HepG2 (cell line): ENCODE data around the gene OST4. TPM values are rescaled to one million over a fixed set of nuclear protein-coding genes. Genes with fewer than 3 reads are reported as not detected.
A peak's percentile ranks its signal among the peaks of the same experiment; 100 is the strongest.

Source experiments
- HDAC1 ChIP-seq: sonication (generic); formaldehyde crosslinking; IDR thresholded peaks from 2 replicates; pipeline ENCODE4 v1.5.1; 2020; ENCODE audit warnings: mild to moderate bottlenecking, missing genetic modification reagents
- PCBP1 ChIP-seq: fragments of 200-400 bp; formaldehyde crosslinking; IDR thresholded peaks from 2 replicates; pipeline ENCODE4 v1.6.1; 2017; ENCODE audit warnings: mild to moderate bottlenecking, low read depth, low read length, borderline replicate concordance
- ZBTB7B ChIP-seq: sonication (generic); formaldehyde crosslinking; IDR thresholded peaks from 2 replicates; pipeline ENCODE4 v1.4.0; 2020; ENCODE audit warnings: missing genetic modification reagents
- ZFYVE20 ChIP-seq: sonication (generic); formaldehyde crosslinking; IDR thresholded peaks from 2 replicates; pipeline ENCODE4 v1.8.0; 2023; ENCODE audit warnings: low read depth, mild to moderate bottlenecking, moderate library complexity, missing genetic modification reagents, borderline replicate concordance
- ZNF30 ChIP-seq: sonication (generic); formaldehyde crosslinking; IDR thresholded peaks from 2 replicates; pipeline ENCODE4 v1.5.0; 2020; ENCODE audit warnings: mild to moderate bottlenecking, missing genetic modification reagents
- ZNF607 ChIP-seq: sonication (generic); formaldehyde crosslinking; IDR thresholded peaks from 2 replicates; pipeline ENCODE4 v1.5.1; 2020; ENCODE audit warnings: missing genetic modification reagents, mild to moderate bottlenecking, borderline replicate concordance
- ZNF7 ChIP-seq: IDR thresholded peaks from 2 replicates; pipeline ENCODE4 v1.6.1; 2016; ENCODE audit warnings: missing biosample characterization, missing genetic modification reagents
- ZNF75D ChIP-seq: sonication (generic); formaldehyde crosslinking; IDR thresholded peaks from 2 replicates; pipeline ENCODE4 v1.8.1; 2023; ENCODE audit warnings: missing genetic modification reagents, mild to moderate bottlenecking, borderline replicate concordance
- ZNF83 ChIP-seq: sonication (generic); formaldehyde crosslinking; IDR thresholded peaks from 2 replicates; pipeline ENCODE4 v1.4.0; 2020; ENCODE audit warnings: missing genetic modification reagents, mild to moderate bottlenecking, borderline replicate concordance
- polyA plus RNA-seq, 8 experiments: library from polyadenylated mRNA; depleted of rRNA in 3 of 8; stranded (reverse) in 7 of 8; unstranded in 1 of 8; fragments of >200 nt; fragmentation: Illumina TruSeq in 4 of 8; extraction: Trizol in 4 of 8; gene quantifications; 2 replicates each; pipeline versions ENCODE4 v1.2.1 to v1.2.3, GENCODE V29; 2011 to 2016; ENCODE audit warnings: low read depth in 4 of 8, missing spikeins in 1 of 8, mixed read lengths in 1 of 8; ENCODE audit not compliant: insufficient read depth in 1 of 8
- total RNA-seq, 5 experiments: library from RNA; depleted of rRNA; stranded (reverse); fragments of >200 nt; fragmentation: Illumina TruSeq; extraction: Trizol; gene quantifications; 2 replicates each; pipeline ENCODE4 v1.2.3, GENCODE V29; 2016; ENCODE audit warnings: low read depth in 1 of 5
- TF ChIP-seq, protein P1 (sequence below): sonication (generic); formaldehyde crosslinking; IDR thresholded peaks from 2 replicates; pipeline ENCODE4 v1.4.0; 2020; ENCODE audit warnings: missing genetic modification reagents, mild to moderate bottlenecking, borderline replicate concordance
- TF ChIP-seq, protein P2 (sequence below): sonication (generic); formaldehyde crosslinking; IDR thresholded peaks from 2 replicates; pipeline ENCODE4 v1.4.0; 2020; ENCODE audit warnings: missing genetic modification reagents
- TF ChIP-seq, protein P3 (sequence below): sonication (generic); formaldehyde crosslinking; IDR thresholded peaks from 2 replicates; pipeline ENCODE4 v1.4.0; 2020; ENCODE audit warnings: mild to moderate bottlenecking, missing genetic modification reagents

The OST4 gene
- total and polyA plus RNA-seq, 2 of the 13 experiments (the other 11 are each of a cell fraction or from before 2014, with no cell fraction given), result 498 to 584 TPM

DNA sequence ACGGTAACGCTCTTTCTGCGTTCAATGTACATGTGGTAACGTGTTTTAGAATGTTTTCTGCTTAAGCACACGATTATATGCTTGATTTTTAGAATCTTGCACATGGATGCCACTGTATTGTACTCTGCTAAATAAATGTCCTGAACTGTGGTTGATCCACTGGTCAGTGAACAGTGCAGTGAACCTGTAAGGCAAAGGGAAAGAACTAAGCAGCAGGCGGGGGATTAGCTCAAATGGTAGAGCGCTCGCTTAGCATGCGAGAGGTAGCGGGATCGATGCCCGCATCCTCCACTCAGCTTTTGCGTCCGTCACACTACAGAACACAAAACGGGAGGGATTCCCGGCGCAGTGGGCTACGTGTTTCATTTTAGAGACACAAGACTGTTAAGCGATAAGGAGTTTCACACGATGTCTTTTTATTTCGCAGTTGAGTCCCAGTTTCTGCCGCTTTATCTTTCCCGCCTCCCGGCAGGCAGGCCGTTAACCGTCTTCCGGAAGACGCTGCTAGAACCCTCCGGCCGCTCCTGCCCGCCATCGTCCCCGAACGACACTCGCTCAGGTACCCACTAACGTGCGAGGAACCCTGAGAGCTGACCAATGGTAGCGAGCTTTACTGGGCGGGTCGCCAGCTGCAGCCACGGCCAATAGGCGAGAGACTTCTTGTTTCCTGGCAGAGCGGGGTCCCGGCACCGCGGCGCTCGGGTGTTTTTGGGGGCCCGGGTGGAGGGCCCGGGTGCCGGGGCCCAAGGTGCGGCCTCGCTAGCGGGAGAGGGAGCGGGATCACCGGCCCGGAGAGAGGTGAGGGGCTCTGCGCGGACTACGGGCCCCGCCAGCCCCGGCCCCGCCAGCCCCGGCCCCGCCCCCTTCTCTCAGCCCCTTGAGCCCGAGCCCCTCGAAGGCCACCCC is 20.2 kb downstream of the OST4 start, which contains the start of gene AGBL5 (continued):
- TF ChIP-seq, protein P1, sequence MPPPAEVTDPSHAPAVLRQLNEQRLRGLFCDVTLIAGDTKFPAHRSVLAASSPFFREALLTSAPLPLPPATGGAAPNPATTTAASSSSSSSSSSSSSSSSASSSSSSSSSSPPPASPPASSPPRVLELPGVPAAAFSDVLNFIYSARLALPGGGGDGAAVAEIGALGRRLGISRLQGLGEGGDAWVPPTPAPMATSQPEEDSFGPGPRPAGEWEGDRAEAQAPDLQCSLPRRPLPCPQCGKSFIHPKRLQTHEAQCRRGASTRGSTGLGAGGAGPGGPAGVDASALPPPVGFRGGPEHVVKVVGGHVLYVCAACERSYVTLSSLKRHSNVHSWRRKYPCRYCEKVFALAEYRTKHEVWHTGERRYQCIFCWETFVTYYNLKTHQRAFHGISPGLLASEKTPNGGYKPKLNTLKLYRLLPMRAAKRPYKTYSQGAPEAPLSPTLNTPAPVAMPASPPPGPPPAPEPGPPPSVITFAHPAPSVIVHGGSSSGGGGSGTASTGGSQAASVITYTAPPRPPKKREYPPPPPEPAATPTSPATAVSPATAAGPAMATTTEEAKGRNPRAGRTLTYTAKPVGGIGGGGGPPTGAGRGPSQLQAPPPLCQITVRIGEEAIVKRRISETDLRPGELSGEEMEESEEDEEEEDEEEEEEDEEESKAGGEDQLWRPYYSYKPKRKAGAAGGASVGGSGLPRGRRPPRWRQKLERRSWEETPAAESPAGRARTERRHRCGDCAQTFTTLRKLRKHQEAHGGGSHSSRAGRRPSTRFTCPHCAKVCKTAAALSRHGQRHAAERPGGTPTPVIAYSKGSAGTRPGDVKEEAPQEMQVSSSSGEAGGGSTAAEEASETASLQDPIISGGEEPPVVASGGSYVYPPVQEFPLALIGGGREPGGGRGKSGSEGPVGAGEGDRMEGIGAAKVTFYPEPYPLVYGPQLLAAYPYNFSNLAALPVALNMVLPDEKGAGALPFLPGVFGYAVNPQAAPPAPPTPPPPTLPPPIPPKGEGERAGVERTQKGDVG (CRISPR knock-in tag), result no peak; the same call in 1 of the 2 replicates
- no peak for TF ChIP-seq ZFYVE20 (CRISPR knock-in tag)
- peak; percentile 80 for TF ChIP-seq HDAC1 (CRISPR knock-in tag)
- TF ChIP-seq ZNF83, result no peak; the same call in 1 of the 2 replicates
- TF ChIP-seq, protein P2, sequence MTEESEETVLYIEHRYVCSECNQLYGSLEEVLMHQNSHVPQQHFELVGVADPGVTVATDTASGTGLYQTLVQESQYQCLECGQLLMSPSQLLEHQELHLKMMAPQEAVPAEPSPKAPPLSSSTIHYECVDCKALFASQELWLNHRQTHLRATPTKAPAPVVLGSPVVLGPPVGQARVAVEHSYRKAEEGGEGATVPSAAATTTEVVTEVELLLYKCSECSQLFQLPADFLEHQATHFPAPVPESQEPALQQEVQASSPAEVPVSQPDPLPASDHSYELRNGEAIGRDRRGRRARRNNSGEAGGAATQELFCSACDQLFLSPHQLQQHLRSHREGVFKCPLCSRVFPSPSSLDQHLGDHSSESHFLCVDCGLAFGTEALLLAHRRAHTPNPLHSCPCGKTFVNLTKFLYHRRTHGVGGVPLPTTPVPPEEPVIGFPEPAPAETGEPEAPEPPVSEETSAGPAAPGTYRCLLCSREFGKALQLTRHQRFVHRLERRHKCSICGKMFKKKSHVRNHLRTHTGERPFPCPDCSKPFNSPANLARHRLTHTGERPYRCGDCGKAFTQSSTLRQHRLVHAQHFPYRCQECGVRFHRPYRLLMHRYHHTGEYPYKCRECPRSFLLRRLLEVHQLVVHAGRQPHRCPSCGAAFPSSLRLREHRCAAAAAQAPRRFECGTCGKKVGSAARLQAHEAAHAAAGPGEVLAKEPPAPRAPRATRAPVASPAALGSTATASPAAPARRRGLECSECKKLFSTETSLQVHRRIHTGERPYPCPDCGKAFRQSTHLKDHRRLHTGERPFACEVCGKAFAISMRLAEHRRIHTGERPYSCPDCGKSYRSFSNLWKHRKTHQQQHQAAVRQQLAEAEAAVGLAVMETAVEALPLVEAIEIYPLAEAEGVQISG (CRISPR knock-in tag), result peak; percentile 94
- peak; percentile 87; the same call in 1 of the 2 replicates for TF ChIP-seq ZNF75D (CRISPR knock-in tag)
- TF ChIP-seq ZNF607 (CRISPR knock-in tag), result peak; percentile 87; the same call in 1 of the 2 replicates
- peak; percentile 76 for TF ChIP-seq PCBP1
- TF ChIP-seq, protein P3, sequence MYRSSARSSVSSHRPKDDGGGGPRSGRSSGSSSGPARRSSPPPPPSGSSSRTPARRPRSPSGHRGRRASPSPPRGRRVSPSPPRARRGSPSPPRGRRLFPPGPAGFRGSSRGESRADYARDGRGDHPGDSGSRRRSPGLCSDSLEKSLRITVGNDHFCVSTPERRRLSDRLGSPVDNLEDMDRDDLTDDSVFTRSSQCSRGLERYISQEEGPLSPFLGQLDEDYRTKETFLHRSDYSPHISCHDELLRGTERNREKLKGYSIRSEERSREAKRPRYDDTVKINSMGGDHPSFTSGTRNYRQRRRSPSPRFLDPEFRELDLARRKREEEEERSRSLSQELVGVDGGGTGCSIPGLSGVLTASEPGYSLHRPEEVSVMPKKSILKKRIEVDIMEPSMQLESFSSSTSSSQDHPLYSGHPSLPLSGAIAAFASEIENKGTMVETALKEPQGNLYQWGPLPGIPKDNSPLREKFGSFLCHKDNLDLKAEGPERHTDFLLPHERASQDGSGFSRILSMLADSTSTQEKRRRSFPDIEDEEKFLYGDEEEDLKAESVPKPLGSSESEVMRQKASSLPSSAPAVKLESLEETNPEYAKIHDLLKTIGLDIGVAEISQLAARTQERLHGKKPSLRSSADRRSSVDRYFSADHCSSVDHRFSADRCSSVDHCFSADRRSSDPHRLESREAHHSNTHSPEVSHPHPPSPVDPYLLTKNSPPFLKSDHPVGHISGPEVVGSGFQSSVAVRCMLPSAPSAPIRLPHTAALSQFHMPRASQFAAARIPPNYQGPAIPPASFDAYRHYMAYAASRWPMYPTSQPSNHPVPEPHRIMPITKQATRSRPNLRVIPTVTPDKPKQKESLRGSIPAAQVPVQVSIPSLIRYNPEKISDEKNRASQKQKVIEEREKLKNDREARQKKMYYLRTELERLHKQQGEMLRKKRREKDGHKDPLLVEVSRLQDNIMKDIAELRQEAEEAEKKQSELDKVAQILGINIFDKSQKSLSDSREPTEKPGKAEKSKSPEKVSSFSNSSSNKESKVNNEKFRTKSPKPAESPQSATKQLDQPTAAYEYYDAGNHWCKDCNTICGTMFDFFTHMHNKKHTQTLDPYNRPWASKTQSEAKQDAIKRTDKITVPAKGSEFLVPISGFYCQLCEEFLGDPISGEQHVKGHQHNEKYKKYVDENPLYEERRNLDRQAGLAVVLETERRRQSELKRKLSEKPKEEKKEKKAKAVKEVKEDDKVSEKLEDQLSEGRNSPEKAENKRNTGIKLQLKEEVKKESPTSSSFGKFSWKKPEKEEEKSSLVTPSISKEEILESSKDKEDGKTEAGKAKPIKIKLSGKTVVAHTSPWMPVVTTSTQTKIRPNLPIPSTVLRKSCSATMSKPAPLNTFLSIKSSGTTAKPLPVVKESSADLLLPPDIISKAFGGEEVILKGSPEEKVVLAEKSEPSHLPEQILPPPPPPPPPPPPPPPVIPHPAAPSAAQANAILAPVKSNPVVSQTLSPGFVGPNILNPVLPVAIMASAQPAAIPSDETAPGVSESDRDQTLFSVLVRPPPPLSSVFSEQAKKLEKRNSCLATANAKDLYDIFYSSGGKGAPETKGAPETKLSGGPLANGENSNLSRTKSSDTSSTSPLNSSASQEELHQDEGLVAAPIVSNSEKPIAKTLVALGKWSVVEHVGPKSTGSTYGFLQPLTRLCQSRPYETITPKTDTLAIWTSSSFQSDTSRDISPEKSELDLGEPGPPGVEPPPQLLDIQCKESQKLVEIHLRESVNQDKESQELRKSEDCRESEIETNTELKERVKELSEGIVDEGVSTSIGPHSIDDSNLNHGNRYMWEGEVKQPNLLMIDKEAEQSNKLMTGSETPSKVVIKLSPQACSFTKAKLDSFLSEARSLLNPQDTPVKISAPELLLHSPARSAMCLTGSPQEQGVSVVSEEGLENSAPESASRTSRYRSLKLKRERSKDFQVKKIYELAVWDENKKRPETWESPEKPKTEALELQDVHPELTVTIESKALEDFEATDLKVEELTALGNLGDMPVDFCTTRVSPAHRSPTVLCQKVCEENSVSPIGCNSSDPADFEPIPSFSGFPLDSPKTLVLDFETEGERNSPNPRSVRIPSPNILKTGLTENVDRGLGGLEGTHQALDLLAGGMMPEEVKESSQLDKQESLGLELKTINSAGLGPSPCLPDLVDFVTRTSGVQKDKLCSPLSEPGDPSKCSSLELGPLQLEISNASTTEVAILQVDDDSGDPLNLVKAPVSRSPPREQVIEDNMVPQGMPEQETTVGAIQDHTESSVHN (CRISPR knock-in tag), result peak; percentile 87; the same call in 1 of the 2 replicates
- TF ChIP-seq ZBTB7B (CRISPR knock-in tag), result peak; percentile 68; the same call in 1 of the 2 replicates
- TF ChIP-seq ZNF30 (CRISPR knock-in tag), result 0 out of 2 replicates have a peak, but pooled peaks have one; percentile 59
- TF ChIP-seq ZNF7, result no peak
